Measurements from ENCODE around the gene PNPLA2. TPM values are rescaled to one million over a fixed set of nuclear protein-coding genes. Genes with fewer than 3 reads are reported as not detected.
A peak's percentile ranks its signal among the peaks of the same experiment; 100 is the strongest.

Gene PNPLA2
- total and polyA plus RNA-seq, 10 of the 15 experiments (the other 5 are each of a cell fraction or from before 2014, with no cell fraction given): 0.19 to 34.0 (median 8.1) TPM

DNA sequence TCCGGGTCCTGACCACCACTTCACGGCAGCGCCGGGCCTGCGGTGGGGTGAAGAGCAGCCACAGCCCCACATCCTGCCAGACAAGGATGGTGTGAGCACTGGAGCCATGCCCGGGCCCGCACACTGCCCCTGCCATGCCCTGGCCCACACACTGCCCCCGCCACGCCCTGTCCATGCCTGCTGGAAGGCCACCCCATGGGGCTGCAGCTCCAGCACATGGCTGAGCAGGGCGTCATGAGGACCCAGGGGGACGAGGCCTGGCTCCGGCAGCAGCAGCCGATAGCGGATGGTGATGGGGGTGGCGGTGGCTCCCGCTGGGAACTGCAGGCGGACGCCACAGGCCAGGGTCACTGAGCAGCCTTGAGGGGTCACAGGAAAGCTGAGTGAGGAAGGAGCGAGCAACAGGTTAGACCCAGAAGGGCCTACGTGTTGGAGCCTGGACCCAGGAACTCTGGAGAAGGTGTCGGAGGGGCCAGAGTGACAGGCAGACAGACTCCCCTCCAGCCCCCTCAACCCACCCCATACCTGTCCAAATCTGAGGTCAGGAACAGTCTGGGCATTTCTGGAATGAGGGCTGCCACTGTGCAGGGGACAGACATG is 16.6 kb upstream of the PNPLA2 start:
- intact Hi-C loops (cut with micrococcal nuclease; ENCODE audit: unreplicated experiment) (no loop called here), in situ Hi-C loops (cut with MboI) (loop anchor here (25.0 kb wide), 1 partner anchor 1585 kb away; the partner anchor contains the start of gene CD81)
- Histone ChIP-seq H3K27ac (ENCODE audit: control insufficient read depth, insufficient read depth) (no peak overlapping the region), H3K9ac (ENCODE audit: control insufficient read depth, insufficient read depth, low read length) (no peak overlapping the region), H3K4me1 (ENCODE audit: control insufficient read depth, insufficient read depth, low read length) (peaks cover 12% of the 10 kb centered on the region), H4K20me1 (ENCODE audit: control insufficient read depth, insufficient read depth) (no peaks in the 10 kb centered on the region), H3K27me3 (replicated peaks in 1 of 2; ENCODE audit: control insufficient read depth in 2 of 2, insufficient read depth in 2 of 2, low read length in 1 of 2) (no peaks in the 10 kb centered on the region), H2AFZ (ENCODE audit: control insufficient read depth, low read depth, low read length) (no peak overlapping the region), H3K79me2 (ENCODE audit: control insufficient read depth, insufficient read depth, low read length) (peaks cover 18% of the 10 kb centered on the region), H3K36me3 (ENCODE audit: control insufficient read depth in 2 of 2, insufficient read depth in 2 of 2, low read length in 1 of 2) (peaks cover 0 to 10% of the 10 kb centered on the region in 2 experiments; a peak in 2 of 4 replicates), H3K4me2 (ENCODE audit: control insufficient read depth, insufficient read depth) (no peak overlapping the region), H3K9me3 (replicated peaks; ENCODE audit: control insufficient read depth, insufficient read depth, low read length) (no peaks in the 10 kb centered on the region), H3K4me3 (no peak overlapping the region)
- no peak for TF ChIP-seq JUND (IDR thresholded peaks at IDR 0.05; ENCODE audit: low read depth, low read length)
- TF ChIP-seq CHD1 (IDR thresholded peaks at IDR 0.05; ENCODE audit: low read depth, low read length): no peak
- no peak for FAIRE-seq
- CTCF ChIA-PET: no interaction called here
- POLR2A ChIA-PET: interaction anchor here (2.7 kb wide), 1 partner anchor 17 kb away, joined by 9 read pairs; the partner anchor contains the start of gene PNPLA2
- ATAC-seq: no peak
- SMC1A ChIA-PET (ENCODE audit: uncharacterized antibody, unreplicated experiment): no interaction called here
- RAD21 ChIA-PET (ENCODE audit: unreplicated experiment): no interaction called here
- WGBS (ENCODE audit: insufficient coverage, insufficient replicate concordance, low lambda C conversion rate, missing lambda C conversion rate): 96% methylated on average over 15 of the region's 21 CpGs
- no peak for DNase-seq (ENCODE audit: low read depth, low spot score)
- BruUV-seq (replicated peaks): no TSS peak

DNA sequence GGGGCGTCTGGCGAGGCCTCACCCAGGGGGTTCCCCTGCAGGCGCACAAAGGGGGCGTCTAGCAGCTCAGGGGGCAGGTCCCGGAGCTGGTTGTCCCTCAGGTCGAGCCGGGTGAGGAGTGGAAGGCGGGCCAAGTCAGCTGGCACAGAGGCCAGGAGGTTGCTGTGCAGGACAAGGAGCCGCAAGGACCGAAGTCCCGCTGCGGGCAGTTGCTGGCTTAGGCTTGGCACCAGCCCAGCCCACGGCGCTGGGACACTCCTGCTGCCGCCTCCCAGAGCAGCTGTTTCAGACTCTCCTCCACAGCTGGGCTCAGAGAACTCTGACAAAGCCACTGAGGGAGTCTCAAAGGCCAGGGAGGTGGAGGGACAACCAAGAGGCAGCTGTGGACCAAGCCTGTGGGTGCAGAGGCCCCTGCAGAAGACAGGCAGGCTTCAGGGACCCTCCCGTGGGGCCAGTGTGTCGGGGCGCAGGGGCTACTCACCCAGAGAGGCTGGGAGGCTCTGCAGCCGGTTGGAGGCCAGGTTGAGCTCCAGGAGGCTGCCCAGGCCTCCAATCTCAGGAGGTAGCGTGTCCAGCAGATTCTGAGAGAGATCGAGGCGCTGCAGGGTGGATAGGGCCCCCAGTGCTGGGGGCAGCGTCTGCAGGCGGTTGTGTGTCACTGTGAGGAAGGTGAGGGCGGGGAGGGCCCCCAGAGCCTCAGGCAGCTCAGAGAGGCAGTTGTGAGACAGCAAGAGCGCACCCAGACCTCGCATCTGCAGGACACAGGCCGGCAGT is 15.8 kb upstream of the PNPLA2 start:
- no peaks in the 10 kb centered on the region for H4K20me1 ChIP-seq (ENCODE audit: control insufficient read depth, insufficient read depth)
- intact Hi-C loops (cut with micrococcal nuclease; ENCODE audit: unreplicated experiment) (no loop called here), in situ Hi-C loops (cut with MboI) (loop anchor here (25.0 kb wide), 1 partner anchor 1584 kb away; the partner anchor contains the start of gene CD81)
- TF ChIP-seq SUZ12 (IDR thresholded peaks at IDR 0.05; ENCODE audit: unreplicated experiment): no peak
- TF ChIP-seq NRF1 (conservative IDR thresholded peaks at IDR 0.05; ENCODE audit: low read depth, low read length): no peak
- no peak for TF ChIP-seq CBX5 (IDR thresholded peaks at IDR 0.05; ENCODE audit: low read depth)
- no peak for TF ChIP-seq CBFB (IDR thresholded peaks at IDR 0.05; ENCODE audit: low read depth)
- FAIRE-seq: no peak
- BruUV-seq (replicated peaks): no TSS peak
- peaks cover 0 to 10% of the 10 kb centered on the region in 2 experiments; a peak in 2 of 4 replicates for H3K36me3 ChIP-seq (ENCODE audit: control insufficient read depth in 2 of 2, insufficient read depth in 2 of 2, low read length in 1 of 2)
- H3K4me3 ChIP-seq: no peak overlapping the region
- RAD21 ChIA-PET (ENCODE audit: unreplicated experiment): no interaction called here
- peaks cover 12% of the 10 kb centered on the region for H3K79me2 ChIP-seq (ENCODE audit: control insufficient read depth, insufficient read depth, low read length)
- ATAC-seq: no peak
- no peaks in the 10 kb centered on the region for H3K27me3 ChIP-seq (replicated peaks in 1 of 2; ENCODE audit: control insufficient read depth in 2 of 2, insufficient read depth in 2 of 2, low read length in 1 of 2)
- POLR2A ChIA-PET: interaction anchor here (2.7 kb wide), 1 partner anchor 17 kb away, joined by 9 read pairs; the partner anchor contains the start of gene PNPLA2
- SMC1A ChIA-PET (ENCODE audit: uncharacterized antibody, unreplicated experiment): no interaction called here
- CTCF ChIA-PET: no interaction called here
- DNase-seq (ENCODE audit: low read depth, low spot score): no peak
- 93% methylated on average over 28 of the region's 28 CpGs for WGBS (ENCODE audit: insufficient coverage, insufficient replicate concordance, low lambda C conversion rate, missing lambda C conversion rate)
- H3K4me2 ChIP-seq (ENCODE audit: control insufficient read depth, insufficient read depth): peak overlapping the region; percentile 95; the same call in 1 of the 2 replicates
- no peak overlapping the region for H3K27ac ChIP-seq (ENCODE audit: control insufficient read depth, insufficient read depth)
- H3K9ac ChIP-seq (ENCODE audit: control insufficient read depth, insufficient read depth, low read length): no peak overlapping the region
- H3K9me3 ChIP-seq (replicated peaks; ENCODE audit: control insufficient read depth, insufficient read depth, low read length): no peaks in the 10 kb centered on the region
- no peak overlapping the region for H2AFZ ChIP-seq (ENCODE audit: control insufficient read depth, low read depth, low read length)
- peaks cover 12% of the 10 kb centered on the region for H3K4me1 ChIP-seq (ENCODE audit: control insufficient read depth, insufficient read depth, low read length)

Measured in GM12878 (cell line).